GM12865 (cell line): ENCODE results near the gene PPTC7.

ENCODE experiments used
- DNase-seq: peaks from one replicate; pipeline ENCODE4 v3.0.0; 2010; ENCODE audit warnings: low read depth
- H3K4me3 ChIP-seq: 2 replicates; pipeline ENCODE4 v1.5.1; 2011; ENCODE audit warnings: mild to moderate bottlenecking, low read depth, low read length, control low read depth
- TF ChIP-seq, protein P1 (sequence below): IDR thresholded peaks from 2 replicates; pipeline ENCODE4 v1.5.1; 2011; ENCODE audit warnings: low read length, control low read depth, low read depth, inconsistent platforms; ENCODE audit not compliant: insufficient read depth; ENCODE audit errors: missing control alignments

PPTC7 gene, protein sequence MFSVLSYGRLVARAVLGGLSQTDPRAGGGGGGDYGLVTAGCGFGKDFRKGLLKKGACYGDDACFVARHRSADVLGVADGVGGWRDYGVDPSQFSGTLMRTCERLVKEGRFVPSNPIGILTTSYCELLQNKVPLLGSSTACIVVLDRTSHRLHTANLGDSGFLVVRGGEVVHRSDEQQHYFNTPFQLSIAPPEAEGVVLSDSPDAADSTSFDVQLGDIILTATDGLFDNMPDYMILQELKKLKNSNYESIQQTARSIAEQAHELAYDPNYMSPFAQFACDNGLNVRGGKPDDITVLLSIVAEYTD

DNA sequence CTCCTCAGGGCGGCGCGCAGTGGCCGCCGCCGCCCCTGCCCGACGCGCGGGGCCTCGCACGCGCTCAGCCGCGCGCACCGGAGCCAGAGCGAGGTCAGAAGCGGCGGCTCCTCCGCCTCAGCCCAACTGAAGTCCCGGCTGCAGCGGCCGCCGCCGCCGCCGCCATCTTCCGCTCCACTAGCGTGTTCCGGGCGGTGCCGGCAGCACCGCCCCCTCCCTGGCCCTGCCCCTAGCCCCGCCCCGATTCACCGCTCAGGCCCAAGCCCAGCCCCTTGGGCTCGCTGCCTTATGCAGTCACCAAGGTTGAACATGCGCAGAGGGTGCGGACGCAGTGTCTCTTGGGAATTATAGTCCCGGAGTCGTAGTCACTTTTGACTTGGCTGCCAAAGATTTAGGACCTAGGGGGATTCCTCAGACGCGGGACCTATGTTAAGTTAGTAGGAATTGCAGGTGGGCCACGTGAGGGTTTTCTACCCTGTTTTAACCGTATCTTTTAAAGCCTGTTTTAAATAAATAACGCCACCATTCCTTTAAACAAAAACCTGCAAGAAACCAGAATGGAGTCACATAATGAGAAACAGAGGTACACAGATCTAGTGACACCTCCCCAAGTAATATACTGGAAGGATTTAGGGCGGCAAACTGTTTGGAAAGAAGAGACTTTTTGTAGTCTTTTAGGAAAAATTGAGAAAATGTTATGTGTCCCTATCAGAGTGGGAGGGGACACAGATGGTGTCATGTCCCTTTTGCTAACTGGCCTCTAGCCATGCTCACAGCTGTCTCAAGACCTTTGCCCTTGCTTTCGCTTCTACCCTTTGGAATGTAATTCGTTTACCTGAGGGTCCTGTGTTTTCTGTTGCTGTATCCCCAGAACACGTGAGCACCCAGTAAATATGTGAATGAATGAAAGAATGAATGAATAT is at the start of gene PPTC7:
Gene PPTC7 (minus strand): TSS at position 182 of the 923 bp plus-strand sequence. CDS start 287 bp downstream, outside the sequence.
- H3K4me3 ChIP-seq, result peak within 1 kb of the TSS; percentile 76
- TF ChIP-seq, protein P1, sequence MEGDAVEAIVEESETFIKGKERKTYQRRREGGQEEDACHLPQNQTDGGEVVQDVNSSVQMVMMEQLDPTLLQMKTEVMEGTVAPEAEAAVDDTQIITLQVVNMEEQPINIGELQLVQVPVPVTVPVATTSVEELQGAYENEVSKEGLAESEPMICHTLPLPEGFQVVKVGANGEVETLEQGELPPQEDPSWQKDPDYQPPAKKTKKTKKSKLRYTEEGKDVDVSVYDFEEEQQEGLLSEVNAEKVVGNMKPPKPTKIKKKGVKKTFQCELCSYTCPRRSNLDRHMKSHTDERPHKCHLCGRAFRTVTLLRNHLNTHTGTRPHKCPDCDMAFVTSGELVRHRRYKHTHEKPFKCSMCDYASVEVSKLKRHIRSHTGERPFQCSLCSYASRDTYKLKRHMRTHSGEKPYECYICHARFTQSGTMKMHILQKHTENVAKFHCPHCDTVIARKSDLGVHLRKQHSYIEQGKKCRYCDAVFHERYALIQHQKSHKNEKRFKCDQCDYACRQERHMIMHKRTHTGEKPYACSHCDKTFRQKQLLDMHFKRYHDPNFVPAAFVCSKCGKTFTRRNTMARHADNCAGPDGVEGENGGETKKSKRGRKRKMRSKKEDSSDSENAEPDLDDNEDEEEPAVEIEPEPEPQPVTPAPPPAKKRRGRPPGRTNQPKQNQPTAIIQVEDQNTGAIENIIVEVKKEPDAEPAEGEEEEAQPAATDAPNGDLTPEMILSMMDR, result no peak
- DNase-seq, result peak; percentile 99

DNA sequence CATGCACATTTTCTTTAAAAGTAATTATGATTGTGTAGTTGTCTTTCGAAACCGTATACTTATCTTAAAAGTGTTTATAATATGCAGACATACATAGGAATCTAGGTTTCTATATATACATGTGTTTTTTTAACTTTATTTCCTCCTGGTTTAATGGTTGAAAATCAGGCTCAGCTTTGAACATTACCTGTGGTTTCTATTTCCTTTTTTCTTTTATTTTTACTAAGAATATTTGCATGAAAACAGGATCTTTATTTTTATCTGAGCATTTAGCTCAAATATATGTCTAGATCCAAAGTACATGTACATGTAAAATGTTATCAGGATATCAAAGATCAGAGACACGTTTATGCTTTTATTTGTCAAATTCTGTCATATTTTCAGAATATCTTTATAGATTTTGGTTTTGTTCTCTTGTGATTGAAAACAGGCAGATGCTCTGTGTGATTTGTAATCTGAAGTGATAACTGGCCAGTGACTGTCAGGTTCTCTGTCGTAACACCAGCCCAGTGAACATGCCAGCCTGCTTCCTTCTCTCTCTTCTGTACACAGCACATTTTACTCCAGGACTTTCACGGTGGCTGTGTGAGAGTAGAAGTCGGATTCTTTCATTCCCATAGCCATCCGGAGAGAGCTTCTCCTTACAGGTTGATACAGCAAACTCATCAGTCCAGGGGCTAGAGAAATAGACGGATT is 44.5 kb upstream of the PPTC7 start:
- TF ChIP-seq, protein P1, result no peak
- H3K4me3 ChIP-seq, result no peak overlapping the region; the same call in 1 of the 2 replicates
- no peak for DNase-seq

DNA sequence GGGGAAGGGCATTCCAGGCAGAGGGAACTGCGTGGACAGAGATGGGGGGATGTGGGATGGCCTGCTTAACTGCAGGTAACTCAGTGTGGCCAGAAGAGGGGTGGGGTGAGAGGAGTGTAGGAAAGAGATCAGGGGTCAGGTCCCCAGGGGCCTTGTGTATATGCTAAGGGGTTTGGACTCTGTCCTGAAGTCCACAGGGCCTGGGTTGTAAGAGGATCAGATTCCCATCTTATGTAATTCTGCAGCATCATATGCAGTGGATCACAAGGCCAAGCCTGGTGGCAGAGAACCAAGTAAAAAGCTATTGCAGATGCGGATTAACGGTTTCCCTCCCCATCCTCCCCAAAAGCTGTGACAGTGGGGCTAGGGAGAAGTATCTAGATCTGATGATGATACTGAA is 39.5 kb upstream of the PPTC7 start:
- TF ChIP-seq, protein P1, result no peak
- DNase-seq, result no peak
- no peak overlapping the region for H3K4me3 ChIP-seq

DNA sequence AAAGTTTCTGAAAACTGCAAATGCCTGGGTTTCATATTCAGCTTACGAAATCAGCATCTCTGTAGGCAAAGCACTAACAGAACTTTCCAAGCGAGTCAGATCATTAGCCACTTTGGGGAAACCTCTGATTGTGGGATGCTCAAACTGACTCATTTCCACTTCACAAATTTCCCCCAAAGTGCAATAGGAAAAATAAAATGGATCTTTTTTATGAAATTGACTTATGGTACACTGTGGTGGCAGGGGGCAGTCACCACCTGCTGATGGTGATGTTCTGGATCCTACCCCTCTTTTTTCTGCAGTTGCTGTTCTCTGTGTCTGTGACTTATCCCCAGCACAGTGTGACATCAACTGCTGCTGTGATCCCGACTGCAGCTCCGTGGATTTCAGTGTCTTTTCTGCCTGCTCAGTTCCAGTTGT is 36.4 kb upstream of the PPTC7 start:
- peak; percentile 86 for DNase-seq
- H3K4me3 ChIP-seq, result peak overlapping the region; percentile 60
- TF ChIP-seq, protein P1, result peak; percentile 30

DNA sequence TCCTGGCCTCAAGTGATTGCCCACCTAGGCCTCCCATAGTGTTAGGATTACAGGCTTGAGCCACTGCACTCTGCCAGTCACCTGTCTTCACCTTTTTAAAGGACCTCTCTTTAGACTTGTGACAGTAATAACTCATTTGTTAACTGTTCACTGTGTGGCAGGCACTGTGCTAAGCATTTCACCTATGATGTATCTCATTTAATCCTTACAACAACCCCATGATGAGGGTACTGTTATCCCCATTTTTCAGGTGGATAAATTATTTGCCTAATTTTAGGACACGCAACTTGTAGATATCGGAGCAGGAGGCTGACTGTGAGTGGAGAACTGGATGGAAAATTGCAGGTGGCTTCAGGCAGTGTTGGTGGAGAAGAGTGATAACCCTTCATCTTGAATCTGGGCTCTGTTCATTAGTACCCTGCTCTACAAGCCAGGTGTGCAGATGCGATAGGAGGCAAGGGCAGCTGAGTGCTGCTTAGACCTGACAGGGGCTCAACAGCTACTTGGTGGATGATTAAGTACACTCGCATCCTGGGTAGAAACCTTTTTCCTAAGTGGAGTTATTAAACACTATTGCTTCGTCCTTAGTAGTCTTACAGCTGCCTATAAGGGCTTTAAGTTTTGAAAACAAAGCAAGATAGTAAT is 33.5 kb upstream of the PPTC7 start:
- TF ChIP-seq, protein P1, result no peak
- DNase-seq, result no peak

DNA sequence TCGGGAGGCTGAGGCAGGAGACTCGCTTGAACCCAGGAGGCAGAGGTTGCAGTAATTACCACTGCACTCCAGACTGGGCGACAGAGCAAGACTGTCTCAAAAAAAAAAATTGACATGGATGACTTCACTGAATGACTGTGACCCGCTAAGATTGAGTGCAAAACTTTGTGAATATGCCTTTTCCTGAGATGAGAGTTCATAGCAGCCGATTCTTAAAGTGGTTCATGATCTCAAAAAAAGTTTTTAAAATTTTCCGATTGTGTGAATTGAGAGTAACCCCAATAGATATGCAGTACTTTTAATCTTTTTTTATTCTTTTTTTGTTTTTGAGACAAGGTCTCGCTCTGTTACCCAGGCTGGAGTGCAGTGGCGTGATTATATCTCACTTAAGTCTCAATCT is 32.1 kb upstream of the PPTC7 start:
- DNase-seq, result peak; percentile 58

More for the DNA sequence above, 33.5 kb upstream of the PPTC7 start:
- H3K4me3 ChIP-seq, result no peak overlapping the region

More for the DNA sequence above, 32.1 kb upstream of the PPTC7 start:
- TF ChIP-seq, protein P1, result no peak
- H3K4me3 ChIP-seq, result peak overlapping the region; percentile 76
